ENCODE results near the gene AP1M1. TPM values are rescaled to one million over a fixed set of nuclear protein-coding genes. Genes with fewer than 3 reads are reported as not detected.

Gene AP1M1
- total and polyA plus RNA-seq, 2 of the 4 experiments (the other 2 are of a cell fraction): 85.1 to 99.1 TPM

DNA sequence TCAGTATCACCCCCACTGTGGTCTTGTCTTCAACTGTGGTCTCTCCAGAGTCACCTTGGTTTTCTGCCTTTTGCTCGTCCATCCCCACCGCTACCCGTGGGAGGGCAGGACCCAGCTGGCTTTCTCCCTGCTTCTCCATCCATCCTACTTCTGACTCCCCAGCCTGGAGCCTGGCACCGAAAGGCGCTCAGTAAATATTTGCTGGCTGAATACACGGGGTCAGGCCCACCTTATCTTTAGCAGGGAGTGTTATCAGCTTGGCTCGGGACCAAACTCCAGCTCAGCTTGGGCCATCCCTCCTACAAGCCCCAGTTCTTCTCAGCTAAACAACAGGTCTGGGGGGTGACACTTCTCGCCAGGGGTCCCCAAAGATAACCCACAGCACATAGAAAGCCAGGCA lies 64.9 kb downstream of the AP1M1 start:
- intact Hi-C loops (cut with micrococcal nuclease) (no loop called here), dilution Hi-C loops (cut with HindIII; ENCODE audit: low sequenced_read_pairs, unreplicated experiment) (no loop called here), in situ Hi-C loops (cut with MboI; ENCODE audit: low sequenced_read_pairs) (no loop called here)
- Histone ChIP-seq H4K5ac (ENCODE audit: low read depth, low read length) (no peak overlapping the region), H3K56ac (ENCODE audit: extremely low read depth, insufficient read depth, low read length) (no peak overlapping the region), H3K27me3 (ENCODE audit: control insufficient read depth, insufficient read depth, low read length) (peaks cover 47% of the 10 kb centered on the region), H3K4me2 (ENCODE audit: low read depth, low read length) (no peak overlapping the region), H3K23ac (ENCODE audit: low read depth, low read length) (no peak overlapping the region), H2AFZ (replicated peaks; ENCODE audit: low read length, poor library complexity) (no peak overlapping the region), H3K79me1 (ENCODE audit: low read depth in 1 of 2, low read length in 2 of 2) (no peaks in the 10 kb centered on the region), H3K4ac (ENCODE audit: low read depth, low read length) (no peak overlapping the region), H4K91ac (ENCODE audit: insufficient read depth, low read depth, low read length) (no peak overlapping the region), H2AK5ac (ENCODE audit: low read depth, low read length) (no peak overlapping the region), H3K9me1 (ENCODE audit: insufficient read depth, low read length) (no peaks in the 10 kb centered on the region), H2BK20ac (ENCODE audit: low read depth, low read length) (no peak overlapping the region), H3K14ac (replicated peaks; ENCODE audit: low read depth, low read length) (no peak overlapping the region), H3K18ac (ENCODE audit: low read depth, low read length) (no peak overlapping the region), H4K20me1 (ENCODE audit: insufficient read depth, low read length) (no peaks in the 10 kb centered on the region), H2BK15ac (ENCODE audit: low read depth, low read length) (no peak overlapping the region), H3K36me3 (ENCODE audit: control insufficient read depth, insufficient read depth, low read length) (no peaks in the 10 kb centered on the region), H2BK5ac (ENCODE audit: low read depth, low read length, poor library complexity, severe bottlenecking) (no peak overlapping the region), H3K27ac (ENCODE audit: insufficient read depth, low read length) (no peak overlapping the region), H2BK120ac (ENCODE audit: low read depth, low read length) (no peak overlapping the region), H2AK9ac (replicated peaks; ENCODE audit: low read depth, low read length, poor library complexity) (no peak overlapping the region), H3K9me3 (ENCODE audit: control insufficient read depth, insufficient read depth, low read length) (peaks cover 7% of the 10 kb centered on the region), H3K4me3 (ENCODE audit: insufficient read depth, low read depth, low read length) (no peak overlapping the region), H4K8ac (ENCODE audit: low read depth in 2 of 2, low read length in 2 of 2) (no peak overlapping the region), H3K4me1 (ENCODE audit: control insufficient read depth, insufficient read depth, low read length) (no peaks in the 10 kb centered on the region), H3K9ac (ENCODE audit: low read depth, low read length) (no peak overlapping the region)
- CTCF ChIA-PET: interaction anchor here (1.5 kb wide), 1 partner anchor 15 kb away, joined by 3 read pairs; no protein-coding TSS in a partner anchor
- POLR2A ChIA-PET (ENCODE audit: unreplicated experiment): no interaction called here
- DNase-seq: no peak
- 57% methylated on average over 2 of the region's 8 CpGs; no CpG with 5 or more reads in 1 of the 2 experiments for WGBS, 2 experiments (ENCODE audit: extremely low coverage in 2 of 2, insufficient read length in 1 of 2)
- peak; percentile 11; the same call in 1 of the 2 replicates for ATAC-seq (ENCODE audit: low read depth)
- TF ChIP-seq MAZ (IDR thresholded peaks at IDR 0.05; ENCODE audit: borderline replicate concordance, low read depth, low read length) (no peak), MXI1 (IDR thresholded peaks at IDR 0.05; ENCODE audit: borderline replicate concordance, low read depth, low read length) (no peak), RAD21 (IDR thresholded peaks at IDR 0.05; ENCODE audit: low read length) (no peak), FOS (IDR thresholded peaks at IDR 0.05; ENCODE audit: low read depth, low read length) (no peak), BHLHE40 (IDR thresholded peaks at IDR 0.05; ENCODE audit: low read depth, low read length) (no peak), MAFK (IDR thresholded peaks at IDR 0.05; ENCODE audit: low read depth, low read length) (no peak), RCOR1 (IDR thresholded peaks at IDR 0.05; ENCODE audit: insufficient replicate concordance, low read length) (no peak), NFE2L2 (IDR thresholded peaks at IDR 0.05; ENCODE audit: low read depth, low read length) (no peak), CHD1 (IDR thresholded peaks at IDR 0.05; ENCODE audit: low read depth, low read length) (no peak), SMC3 (IDR thresholded peaks at IDR 0.05; ENCODE audit: low read depth, low read length) (no peak), RFX5 (IDR thresholded peaks at IDR 0.05; ENCODE audit: low read depth, low read length) (no peak), POLR2A (IDR thresholded peaks at IDR 0.05; ENCODE audit: low read depth, low read length) (no peak)
- TF ChIP-seq, protein P1, sequence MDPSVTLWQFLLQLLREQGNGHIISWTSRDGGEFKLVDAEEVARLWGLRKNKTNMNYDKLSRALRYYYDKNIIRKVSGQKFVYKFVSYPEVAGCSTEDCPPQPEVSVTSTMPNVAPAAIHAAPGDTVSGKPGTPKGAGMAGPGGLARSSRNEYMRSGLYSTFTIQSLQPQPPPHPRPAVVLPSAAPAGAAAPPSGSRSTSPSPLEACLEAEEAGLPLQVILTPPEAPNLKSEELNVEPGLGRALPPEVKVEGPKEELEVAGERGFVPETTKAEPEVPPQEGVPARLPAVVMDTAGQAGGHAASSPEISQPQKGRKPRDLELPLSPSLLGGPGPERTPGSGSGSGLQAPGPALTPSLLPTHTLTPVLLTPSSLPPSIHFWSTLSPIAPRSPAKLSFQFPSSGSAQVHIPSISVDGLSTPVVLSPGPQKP (IDR thresholded peaks at IDR 0.05; ENCODE audit: borderline replicate concordance, low read depth, low read length): no peak
- BruUV-seq (replicated peaks): no TSS peak

Measured in IMR-90 (cell line).